Thyroid gland (tissue), 4 donors: Measurements from ENCODE around the gene TSSK3. TPM values are rescaled to one million over a fixed set of nuclear protein-coding genes. Genes with fewer than 3 reads are reported as not detected.

ENCODE experiments used
- DNase-seq, 2 donors: peaks; one replicate each; pipeline ENCODE4 v3.0.0-alpha.2; 2019
- H3K27ac ChIP-seq, 3 donors: fragments of 200-600 bp; sonication (generic); 1 replicate in 2 of 3; 2 replicates in 1 of 3; pipeline ENCODE4 v1.5.1; 2016 to 2019; ENCODE audit warnings: mild to moderate bottlenecking in 1 of 3, moderate library complexity in 1 of 3
- H3K27me3 ChIP-seq: fragments of 200-600 bp; sonication (generic); one replicate; pipeline ENCODE4 v1.5.1; 2019
- H3K36me3 ChIP-seq, 2 donors: fragments of 200-600 bp; sonication (generic); one replicate each; pipeline ENCODE4 v1.5.1; 2016 to 2019
- H3K4me1 ChIP-seq, 2 donors: fragments of 200-600 bp; sonication (generic); one replicate each; pipeline ENCODE4 v1.5.1; 2017 to 2019
- H3K4me3 ChIP-seq, 3 donors: fragments of 200-600 bp; sonication (generic); replicated peaks in 1 of 3; 1 replicate in 2 of 3; 2 replicates in 1 of 3; pipeline ENCODE4 v1.5.1; 2016; ENCODE audit warnings: mild to moderate bottlenecking in 1 of 3
- H3K9me3 ChIP-seq: fragments of 200-600 bp; sonication (generic); one replicate; pipeline ENCODE4 v1.5.1; 2017
- POLR2A ChIP-seq, 2 donors: fragments of 450-650 bp; IDR thresholded peaks; one replicate each; pipeline ENCODE4 v1.6.1; 2017; ENCODE audit warnings: antibody characterized with exemption in 2 of 2, mild to moderate bottlenecking in 2 of 2, moderate library complexity in 1 of 2
- WGBS, 2 donors: methylation state at CpG; one replicate each; pipeline ENCODE4 v1.1.5; 2017; 5-methylcytosine and 5-hydroxymethylcytosine counted together
- intact Hi-C: fragments of 100-400 bp; cut with DNase I; formaldehyde crosslinking; loops from one replicate; pipeline ENCODE4 v1.15.1; 2023
- total RNA-seq, 4 donors: library from RNA; depleted of rRNA; stranded (reverse); fragments of >200 nt; gene quantifications; one replicate each; pipeline ENCODE4 v1.2.3, GENCODE V29; 2016
- TF ChIP-seq, protein P1 (sequence below), 6 experiments: fragments of 200-600 bp in 3 of 6; fragments of 450-650 bp in 3 of 6; sonication (generic) in 3 of 6; IDR thresholded peaks; one replicate each; pipeline ENCODE4 v1.5.1; 2016 to 2019; ENCODE audit warnings: antibody characterized with exemption in 6 of 6, mild to moderate bottlenecking in 2 of 6, inconsistent platforms in 1 of 6, moderate library complexity in 1 of 6

The TSSK3 gene
- total RNA-seq, 4 donors from 2014 or later, result 1.2 to 6.0 (median 2.9) TPM

DNA sequence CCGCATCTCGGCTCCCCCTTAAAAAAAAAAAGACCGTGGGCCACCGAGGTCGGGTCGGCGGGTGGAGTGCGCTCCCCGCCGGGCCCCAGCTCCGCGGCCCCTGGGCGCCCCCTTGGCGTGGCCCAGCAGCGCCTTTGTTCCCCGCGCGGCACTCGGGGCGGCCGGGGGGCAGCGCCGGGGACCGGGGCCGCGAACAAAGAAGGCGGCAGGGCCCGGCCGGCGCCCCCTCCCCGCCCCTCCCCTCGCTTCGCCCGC lies 26.9 kb upstream of the TSSK3 start:
- TF ChIP-seq POLR2A (IDR thresholded peaks at IDR 0.05), result no peak
- TF ChIP-seq, protein P1, sequence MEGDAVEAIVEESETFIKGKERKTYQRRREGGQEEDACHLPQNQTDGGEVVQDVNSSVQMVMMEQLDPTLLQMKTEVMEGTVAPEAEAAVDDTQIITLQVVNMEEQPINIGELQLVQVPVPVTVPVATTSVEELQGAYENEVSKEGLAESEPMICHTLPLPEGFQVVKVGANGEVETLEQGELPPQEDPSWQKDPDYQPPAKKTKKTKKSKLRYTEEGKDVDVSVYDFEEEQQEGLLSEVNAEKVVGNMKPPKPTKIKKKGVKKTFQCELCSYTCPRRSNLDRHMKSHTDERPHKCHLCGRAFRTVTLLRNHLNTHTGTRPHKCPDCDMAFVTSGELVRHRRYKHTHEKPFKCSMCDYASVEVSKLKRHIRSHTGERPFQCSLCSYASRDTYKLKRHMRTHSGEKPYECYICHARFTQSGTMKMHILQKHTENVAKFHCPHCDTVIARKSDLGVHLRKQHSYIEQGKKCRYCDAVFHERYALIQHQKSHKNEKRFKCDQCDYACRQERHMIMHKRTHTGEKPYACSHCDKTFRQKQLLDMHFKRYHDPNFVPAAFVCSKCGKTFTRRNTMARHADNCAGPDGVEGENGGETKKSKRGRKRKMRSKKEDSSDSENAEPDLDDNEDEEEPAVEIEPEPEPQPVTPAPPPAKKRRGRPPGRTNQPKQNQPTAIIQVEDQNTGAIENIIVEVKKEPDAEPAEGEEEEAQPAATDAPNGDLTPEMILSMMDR (IDR thresholded peaks at IDR 0.05), result no peak
- Histone ChIP-seq H3K36me3 (peaks cover 0 to 4% of the 10 kb centered on the region in 2 donors), H3K27ac (peak overlapping the region; percentile 85 to 90 (median 87)), H3K9me3 (no peaks in the 10 kb centered on the region), H3K27me3 (no peaks in the 10 kb centered on the region), H3K4me3 (peak overlapping the region; percentile 18 to 81 (median 78)), H3K4me1 (peaks cover 48 to 56% of the 10 kb centered on the region in 2 donors)
- intact Hi-C loops, result loop anchor here (10.0 kb wide), 1 partner anchor 101 kb away; no protein-coding TSS in a partner anchor
- DNase-seq, result no peak
- WGBS, 2 donors, result no CpG with 5 or more reads among the region's 34 CpGs

DNA sequence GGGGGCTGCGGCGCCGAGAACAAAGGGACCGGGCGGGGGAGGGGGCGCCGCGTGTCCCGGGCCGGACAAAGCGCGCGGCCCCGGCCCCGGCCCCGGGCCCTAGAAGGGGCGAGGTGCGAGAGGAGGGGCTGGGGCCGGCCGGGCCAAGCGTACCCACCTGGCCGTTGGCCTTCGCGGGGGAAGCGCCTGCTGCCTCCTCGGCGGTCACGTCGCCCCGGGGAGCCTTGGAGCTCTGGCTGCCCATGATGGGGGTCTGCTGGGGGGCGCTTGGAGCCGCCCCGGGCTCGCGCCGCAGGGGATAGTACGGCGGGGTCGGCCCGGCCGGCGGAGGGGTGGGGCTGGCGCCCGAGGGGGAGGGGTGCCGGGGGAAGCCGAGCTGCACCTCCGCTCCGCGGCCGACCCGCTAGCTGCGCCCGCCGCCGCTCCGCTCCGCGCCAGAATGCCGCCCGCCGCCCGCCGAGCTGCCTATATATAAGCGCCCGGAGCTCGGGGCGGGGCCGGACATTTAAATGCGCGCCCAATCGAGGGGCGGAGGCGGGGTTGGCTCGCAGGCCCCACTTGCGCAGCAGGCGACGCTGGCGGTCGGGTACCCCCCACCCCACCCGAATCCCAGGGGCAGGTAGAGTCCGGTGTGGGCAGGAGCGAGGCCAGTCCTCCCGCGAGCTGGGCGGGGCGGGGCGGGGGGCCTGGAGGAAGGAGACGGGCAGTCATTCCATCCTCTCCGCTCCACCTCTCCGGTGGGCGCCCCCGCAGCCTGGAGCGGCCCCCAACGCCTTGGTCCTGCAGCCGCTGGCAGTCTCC lies 26.3 kb upstream of the TSSK3 start, which contains the start of gene MARCKSL1:
Gene MARCKSL1, minus strand, starts transcription at position 444 of the 801 bp plus-strand sequence. Its CDS starts 200 bp downstream, at position 244.
- no CpG with 5 or more reads among the region's 95 CpGs for WGBS, 2 donors

DNA sequence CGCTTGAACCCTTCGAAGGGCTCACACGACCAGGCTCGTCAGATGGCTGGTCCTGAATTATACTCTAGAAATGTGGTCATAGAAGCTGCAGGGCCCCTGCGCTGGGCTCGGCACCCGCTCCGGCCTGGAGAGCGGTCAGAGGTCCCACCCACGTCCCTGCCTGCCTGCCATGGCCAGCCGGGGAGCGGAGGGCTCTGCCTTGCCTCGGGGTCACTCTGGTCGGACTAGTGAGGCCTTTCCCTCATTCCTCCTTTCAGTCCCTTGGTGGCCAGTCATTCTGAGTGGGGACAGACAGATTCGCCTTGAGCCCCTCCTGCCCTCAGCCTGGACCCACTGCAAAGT lies 25.8 kb upstream of the TSSK3 start:
- Histone ChIP-seq H3K9me3 (no peaks in the 10 kb centered on the region), H3K27ac (peak overlapping the region in 2 of 3 donors; percentile 79 to 87), H3K27me3 (no peaks in the 10 kb centered on the region), H3K36me3 (peaks cover 0 to 4% of the 10 kb centered on the region in 2 donors), H3K4me1 (peaks cover 37 to 45% of the 10 kb centered on the region in 2 donors), H3K4me3 (peak overlapping the region in 1 of 3 donors; percentile 78)
- peak in 1 of 2 donors; percentile 28 for DNase-seq
- TF ChIP-seq, protein P1 (IDR thresholded peaks at IDR 0.05), result no peak
- TF ChIP-seq POLR2A (IDR thresholded peaks at IDR 0.05), result no peak
- intact Hi-C loops, result loop anchor here (10.0 kb wide), 1 partner anchor 102 kb away; no protein-coding TSS in a partner anchor
- WGBS, 2 donors, result 20 to 44% methylated on average over 1 to 12 of the region's 15 CpGs

More for the DNA sequence above, 26.3 kb upstream of the TSSK3 start, which contains the start of gene MARCKSL1:
- TF ChIP-seq, protein P1 (IDR thresholded peaks at IDR 0.05), result no peak
- TF ChIP-seq POLR2A (IDR thresholded peaks at IDR 0.05), result peak; percentile 90 to 98
- peak within 1 kb of the TSS; percentile 18 to 81 (median 78) for H3K4me3 ChIP-seq
- intact Hi-C loops, result loop anchor here (10.0 kb wide), 1 partner anchor 101 kb away; no protein-coding TSS in a partner anchor
- H3K36me3 ChIP-seq, result peaks cover 0 to 4% of the 10 kb centered on the region in 2 donors
- peak within 1 kb of the TSS; percentile 85 to 90 (median 87) for H3K27ac ChIP-seq
- H3K4me1 ChIP-seq, result peaks cover 43 to 51% of the 10 kb centered on the region in 2 donors
- DNase-seq, result peak; percentile 83 to 88
- no peaks in the 10 kb centered on the region for H3K9me3 ChIP-seq
- H3K27me3 ChIP-seq, result no peaks in the 10 kb centered on the region

DNA sequence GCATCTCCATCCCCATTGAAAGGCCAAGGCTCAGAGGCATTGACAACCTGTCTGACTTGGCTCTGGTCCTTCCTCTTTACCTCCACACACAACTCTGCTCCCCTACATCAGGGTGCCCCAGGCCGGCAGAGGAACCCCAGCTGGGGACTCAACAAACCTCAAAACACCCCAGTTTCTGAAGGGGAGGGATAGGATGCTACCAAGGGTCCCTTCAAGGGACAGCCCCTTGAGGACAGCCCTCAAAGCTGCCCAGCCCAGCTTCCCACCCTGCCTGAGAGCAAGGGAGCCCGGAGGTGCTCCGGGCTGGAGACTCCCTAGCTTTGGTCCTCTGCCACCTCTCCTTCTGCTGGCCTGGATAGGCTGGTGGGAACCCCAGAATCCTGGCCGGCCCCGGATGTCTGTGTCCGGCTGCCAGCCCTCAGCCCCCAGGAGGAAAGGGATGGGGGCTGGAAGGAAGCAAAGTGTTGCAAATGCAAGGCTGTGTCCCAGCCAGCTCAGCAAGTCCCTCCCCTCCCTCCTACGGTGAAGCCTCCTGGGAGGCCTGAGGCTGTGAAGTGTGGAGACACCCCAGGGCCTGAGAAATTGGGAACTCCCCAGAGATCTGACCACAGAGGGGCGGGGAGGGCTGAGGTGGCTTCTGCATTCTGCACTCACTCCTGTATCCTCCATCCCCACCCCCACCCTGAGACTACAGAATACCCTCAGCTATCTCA lies 25.2 kb upstream of the TSSK3 start:
- TF ChIP-seq POLR2A (IDR thresholded peaks at IDR 0.05), result no peak
- TF ChIP-seq, protein P1 (IDR thresholded peaks at IDR 0.05), result no peak
- peak overlapping the region in 1 of 3 donors; percentile 87 for H3K27ac ChIP-seq
- intact Hi-C loops, result loop anchor here (10.0 kb wide), 1 partner anchor 102 kb away; no protein-coding TSS in a partner anchor
- H3K36me3 ChIP-seq, result peaks cover 0 to under 1% of the 10 kb centered on the region in 2 donors
- WGBS, 2 donors, result 71 to 73% methylated on average over 4 to 7 of the region's 8 CpGs
- H3K27me3 ChIP-seq, result no peaks in the 10 kb centered on the region
- no peak overlapping the region for H3K4me3 ChIP-seq
- H3K4me1 ChIP-seq, result peaks cover 32 to 45% of the 10 kb centered on the region in 2 donors
- DNase-seq, result peak in 1 of 2 donors; percentile 50
- no peaks in the 10 kb centered on the region for H3K9me3 ChIP-seq
